Heart left ventricle (tissue), 16 donors: ENCODE data around the gene MCOLN2. TPM values are rescaled to one million over a fixed set of nuclear protein-coding genes. Genes with fewer than 3 reads are reported as not detected.

Source experiments
- ATAC-seq, 4 donors: fragments of 200-7000 bp; cut with Tn5 transposase; one replicate each; pipeline ENCODE4 v1.9.1; 2020 to 2022; ENCODE audit warnings: moderate library complexity in 4 of 4, mild to moderate bottlenecking in 3 of 4, moderate number of reproducible peaks in 1 of 4
- DNase-seq, 5 donors: peaks; one replicate each; pipeline ENCODE4 v3.0.0-alpha.2; 2020
- H3K27ac ChIP-seq, 12 donors: fragments of 200-600 bp; sonication (generic) in 4 of 12; one replicate each; pipeline versions ENCODE4 v1.5.0 to v1.8.0; 2016 to 2022; ENCODE audit warnings: mild to moderate bottlenecking in 2 of 12
- H3K27me3 ChIP-seq, 9 donors: fragments of 200-600 bp; sonication (generic) in 2 of 9; one replicate each; pipeline versions ENCODE4 v1.5.1 to v1.8.0; 2016 to 2022; ENCODE audit warnings: mild to moderate bottlenecking in 3 of 9
- H3K36me3 ChIP-seq, 9 donors: fragments of 200-600 bp; sonication (generic) in 2 of 9; one replicate each; pipeline versions ENCODE4 v1.5.0 to v1.8.0; 2018 to 2022; ENCODE audit warnings: mild to moderate bottlenecking in 2 of 9
- H3K4me1 ChIP-seq, 12 donors: fragments of 200-600 bp; sonication (generic) in 4 of 12; one replicate each; pipeline versions ENCODE4 v1.5.0 to v1.8.0; 2016 to 2022; ENCODE audit warnings: mild to moderate bottlenecking in 3 of 12
- H3K4me3 ChIP-seq, 12 donors: fragments of 200-600 bp; sonication (generic) in 4 of 12; one replicate each; pipeline versions ENCODE4 v1.5.0 to v1.8.0; 2017 to 2022; ENCODE audit warnings: mild to moderate bottlenecking in 9 of 12, moderate library complexity in 4 of 12
- H3K9me3 ChIP-seq, 12 donors: fragments of 200-600 bp; sonication (generic) in 4 of 12; one replicate each; pipeline versions ENCODE4 v1.5.0 to v1.8.0; 2016 to 2022; ENCODE audit warnings: mild to moderate bottlenecking in 1 of 12
- CTCF ChIP-seq, 12 donors: fragments of 200-600 bp; sonication (generic) in 4 of 12; IDR thresholded peaks; one replicate each; pipeline versions ENCODE4 v1.5.0 to v1.8.0; 2018 to 2022; ENCODE audit warnings: antibody characterized with exemption in 12 of 12, mild to moderate bottlenecking in 5 of 12
- POLR2A ChIP-seq, 2 donors: fragments of 450-650 bp; IDR thresholded peaks; one replicate each; pipeline ENCODE4 v1.6.1; 2017; ENCODE audit warnings: antibody characterized with exemption in 2 of 2, mild to moderate bottlenecking in 2 of 2, moderate library complexity in 2 of 2
- WGBS, 4 donors: extraction: QIAGEN DNeasy Blood & Tissue Kit in 2 of 4; methylation state at CpG; one replicate each; pipeline versions ENCODE4 v1.1.5 to v1.1.7; 2013 to 2018; 5-methylcytosine and 5-hydroxymethylcytosine counted together
- intact Hi-C, 10 donors: fragments of 100-400 bp; cut with DNase I; formaldehyde crosslinking; loops; one replicate each; pipeline versions ENCODE4 v1.11.1 to v1.14.2; 2022
- polyA plus RNA-seq, 2 donors: library from polyadenylated mRNA; stranded (reverse); fragments of 200-250 nt; gene quantifications; one replicate each; pipeline ENCODE4 v1.2.3, GENCODE V29; 2013
- total RNA-seq, 9 donors: library from RNA; depleted of rRNA in 2 of 9; stranded (reverse); fragments of >200 nt in 2 of 9; fragmentation: NEBNext Ultra II Directional in 3 of 9; extraction: Animal tissue kit (Norgen Biotek cat#: 25700) in 3 of 9; gene quantifications; one replicate each; pipeline versions ENCODE4 v1.1.0 to v1.2.4, GENCODE V29; 2016 to 2023
- donor health status: ischemic (EF 13 %, LVEDD 7.1; RV severe dilation, severe dysfunction).
- donor health status: healthy with polysubstance abuse.
- donor health status: DM: no; HTN: yes; CAD: no.
- donor health status: DM: no; HTN: no; CAD: no.
- donor health status: ischemic (EF 25% LVEDD 6.9; RV normal size, moderate dysfunction).
- donor health status: ischemic (EF 25% LVEDD 5.7; RV mildly dilated, moderate dysfunction).
- donor health status: healthy.
- donor health status: DM: yes; HTN: yes; CAD: no.
- donor health status: ischemic (EF 35%, LVEDD 5.7; RV mildly dilated, moderate dysfunction).
- donor health status: nonischemic (EF 11% LVEDD 7.7; RV severe dilation, severe dysfunction).
- donor health status: DM: yes; HTN: yes; CAD: no.
- donor health status: PGD.
- donor health status: ischemic (EF 29% LVEDD 5.4; RV normal size, mild dysfunction).
- donor health status: nonischemic (EF 23%, LVEDD 6.1; RV moderate dilation, normal function).

Gene MCOLN2
- total and polyA plus RNA-seq, 11 donors: 0.12 to 2.9 (median 1.1) TPM; not detected in 8

GRCh38 chr1:84968101-84968500 lies 28.8 kb downstream of the MCOLN2 start:
- intact Hi-C loops: no loop called here
- TF ChIP-seq POLR2A (IDR thresholded peaks at IDR 0.05) (no peak), CTCF (IDR thresholded peaks at IDR 0.05) (no peak)
- WGBS, 4 donors: 75 to 100% (median 90%) methylated on average over 1 of the region's 1 CpG
- DNase-seq: no peak
- Histone ChIP-seq H3K4me1 (no peaks in the 10 kb centered on the region), H3K9me3 (no peaks in the 10 kb centered on the region), H3K36me3 (no peaks in the 10 kb centered on the region), H3K4me3 (no peak overlapping the region), H3K27ac (no peak overlapping the region), H3K27me3 (no peaks in the 10 kb centered on the region)
- no peak for ATAC-seq

GRCh38 chr1:84967666-84968065 lies 29.2 kb downstream of the MCOLN2 start:
- DNase-seq (no peak), ATAC-seq (no peak)
- H3K27me3 ChIP-seq: no peaks in the 10 kb centered on the region
- intact Hi-C loops: no loop called here
- no peak overlapping the region for H3K27ac ChIP-seq
- H3K9me3 ChIP-seq: no peaks in the 10 kb centered on the region
- TF ChIP-seq CTCF (IDR thresholded peaks at IDR 0.05) (no peak), POLR2A (IDR thresholded peaks at IDR 0.05) (no peak)
- WGBS, 4 donors: 67 to 77% (median 74%) methylated on average over 1 of the region's 1 CpG
- H3K4me3 ChIP-seq: no peak overlapping the region
- no peaks in the 10 kb centered on the region for H3K36me3 ChIP-seq
- no peaks in the 10 kb centered on the region for H3K4me1 ChIP-seq

GRCh38 chr1:84963021-84963420 lies 33.9 kb downstream of the MCOLN2 start:
- Histone ChIP-seq H3K27ac (no peak overlapping the region), H3K36me3 (no peaks in the 10 kb centered on the region), H3K4me1 (peaks cover 0 to 9% (median 0%) of the 10 kb centered on the region in 12 donors), H3K9me3 (no peaks in the 10 kb centered on the region), H3K27me3 (no peaks in the 10 kb centered on the region), H3K4me3 (no peak overlapping the region)
- intact Hi-C loops: no loop called here
- DNase-seq: no peak
- no peak for TF ChIP-seq POLR2A (IDR thresholded peaks at IDR 0.05)
- TF ChIP-seq CTCF (IDR thresholded peaks at IDR 0.05): no peak
- ATAC-seq: no peak

- no peak for TF ChIP-seq POLR2A (IDR thresholded peaks at IDR 0.05)
- no peak for TF ChIP-seq CTCF (IDR thresholded peaks at IDR 0.05)
- Histone ChIP-seq H3K4me3 (no peak overlapping the region), H3K9me3 (no peaks in the 10 kb centered on the region), H3K27ac (no peak overlapping the region), H3K27me3 (no peaks in the 10 kb centered on the region), H3K4me1 (peaks cover 0 to 9% (median 0%) of the 10 kb centered on the region in 12 donors), H3K36me3 (no peaks in the 10 kb centered on the region)
- intact Hi-C loops: no loop called here
- 18 to 53% (median 33%) methylated on average over 1 of the region's 1 CpG for WGBS, 4 donors
- DNase-seq (no peak), ATAC-seq (no peak)
These were observed 35.6 kb downstream of the MCOLN2 start for GRCh38 chr1:84961316-84961715.
